ENCODE measurements around the gene FILIP1L.

The FILIP1L gene

GRCh38 chr3:99947356-99947755 lies 166.9 kb downstream of the FILIP1L start:
- no peak for DNase-seq

GRCh38 chr3:99945328-99945995 lies 168.8 kb downstream of the FILIP1L start:
- no peak for DNase-seq

GRCh38 chr3:99943931-99944761 lies 170.2 kb downstream of the FILIP1L start:
- DNase-seq, result no peak

GRCh38 chr3:99941211-99941610 lies 173.1 kb downstream of the FILIP1L start:
- DNase-seq, result no peak

DNA sequence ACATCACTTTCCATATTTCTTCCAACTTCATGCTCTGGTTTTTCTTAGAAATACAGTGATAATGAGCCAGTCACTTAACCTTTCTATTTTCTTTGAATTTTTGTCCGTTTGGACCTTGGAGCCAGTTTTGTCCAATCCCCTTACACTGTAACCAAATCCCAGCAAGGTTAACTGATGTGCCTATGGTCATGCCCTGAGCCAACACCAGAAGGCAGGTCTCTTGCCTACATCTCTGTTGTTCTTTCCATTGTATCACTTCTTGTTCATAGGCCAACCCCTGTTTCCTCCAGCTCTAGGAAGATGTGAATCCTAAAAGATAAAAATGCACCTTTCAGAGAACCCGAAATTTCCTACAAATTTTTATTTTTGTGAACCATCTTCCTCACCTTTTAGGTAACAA lies 174.0 kb downstream of the FILIP1L start:
- no peak for DNase-seq

DNA sequence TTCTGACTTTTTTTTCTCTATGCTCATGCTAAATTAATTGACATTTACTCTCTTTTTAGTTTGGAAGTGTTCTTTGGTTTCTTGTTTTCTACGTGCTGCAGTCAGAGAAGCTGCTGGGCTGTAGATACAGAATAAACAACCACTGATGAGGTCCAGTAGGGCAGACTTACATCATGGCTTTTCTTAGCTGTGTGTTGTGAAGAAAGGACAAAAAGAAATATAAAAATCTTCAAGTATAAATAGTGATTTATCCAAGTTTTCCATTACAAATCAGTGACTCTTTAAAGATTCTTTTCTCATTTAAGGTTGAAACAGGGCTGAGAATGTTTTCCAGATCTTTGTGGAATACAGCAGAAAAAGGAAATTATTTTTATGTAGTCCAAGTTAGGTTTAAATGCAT lies 174.4 kb downstream of the FILIP1L start:
- no peak for DNase-seq

GRCh38 chr3:99938270-99938911 lies 175.9 kb downstream of the FILIP1L start:
- DNase-seq, result no peak

GRCh38 chr3:99934975-99935797 lies 179.1 kb downstream of the FILIP1L start:
- DNase-seq, result no peak

DNA sequence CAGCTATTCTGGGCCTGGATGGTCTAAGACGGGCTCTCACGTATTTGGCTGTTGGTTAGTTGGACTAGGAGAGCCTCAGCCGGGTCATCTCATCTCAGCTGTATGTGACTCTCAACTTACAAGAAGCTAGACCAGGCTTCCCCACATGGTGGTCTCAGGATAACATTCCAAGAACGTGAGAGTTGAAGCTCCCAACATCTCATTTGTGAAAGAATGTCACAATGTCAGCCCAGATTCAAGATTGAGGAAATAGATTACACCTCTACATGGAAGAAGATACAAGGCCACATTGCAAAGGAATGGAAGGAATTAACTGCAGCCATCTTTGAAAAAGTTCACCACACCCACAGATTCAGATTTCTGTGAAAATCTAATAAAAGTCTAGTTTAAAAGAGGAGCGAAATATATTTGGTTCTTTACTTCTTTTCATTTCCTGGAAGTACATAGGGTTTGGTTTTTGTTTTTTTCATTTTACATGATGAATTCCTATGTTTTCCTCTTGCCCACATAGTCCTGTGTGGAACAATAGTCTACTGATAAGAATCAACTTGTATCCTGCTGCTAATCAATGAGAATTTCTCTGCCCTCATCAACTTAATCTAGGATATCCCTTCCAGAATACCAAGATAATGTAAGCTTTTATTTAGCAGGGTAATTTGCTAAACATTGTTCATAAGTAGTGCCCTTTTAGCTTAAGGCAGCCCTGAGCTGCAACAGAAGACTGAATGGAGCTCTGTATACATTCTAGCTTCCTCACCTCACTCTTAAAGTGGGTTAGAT lies 180.1 kb downstream of the FILIP1L start:
- DNase-seq, result no peak

GRCh38 chr3:99931059-99931458 lies 183.2 kb downstream of the FILIP1L start:
- no peak for DNase-seq

GRCh38 chr3:99929745-99930139 lies 184.6 kb downstream of the FILIP1L start:
- no peak for DNase-seq

GRCh38 chr3:99928771-99929744 lies 185.2 kb downstream of the FILIP1L start:
- no peak for DNase-seq

- DNase-seq, result no peak
Observed at GRCh38 chr3:99927671-99928457, 186.4 kb downstream of the FILIP1L start.

- DNase-seq, result no peak
Observed at GRCh38 chr3:99925584-99926230, 188.6 kb downstream of the FILIP1L start.

DNA sequence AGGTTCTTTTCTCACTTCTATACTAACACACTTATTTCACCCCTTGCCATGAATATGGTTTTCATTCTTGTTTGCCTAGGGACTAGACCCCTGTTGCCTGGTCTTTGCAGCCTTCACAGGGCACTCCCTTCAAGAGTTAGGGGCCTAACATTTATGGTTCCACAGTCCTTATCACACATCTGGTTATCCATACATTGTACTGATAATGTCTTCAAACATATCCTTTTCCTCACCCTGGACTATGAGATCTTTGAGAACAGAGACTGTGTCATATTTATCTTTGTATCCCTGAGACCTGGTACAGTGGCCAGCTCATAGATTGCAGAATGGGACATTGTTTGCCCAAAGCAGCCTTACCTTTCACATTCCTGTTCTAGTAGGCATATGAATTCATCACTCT lies 190.4 kb downstream of the FILIP1L start:
- DNase-seq, result no peak

DNA sequence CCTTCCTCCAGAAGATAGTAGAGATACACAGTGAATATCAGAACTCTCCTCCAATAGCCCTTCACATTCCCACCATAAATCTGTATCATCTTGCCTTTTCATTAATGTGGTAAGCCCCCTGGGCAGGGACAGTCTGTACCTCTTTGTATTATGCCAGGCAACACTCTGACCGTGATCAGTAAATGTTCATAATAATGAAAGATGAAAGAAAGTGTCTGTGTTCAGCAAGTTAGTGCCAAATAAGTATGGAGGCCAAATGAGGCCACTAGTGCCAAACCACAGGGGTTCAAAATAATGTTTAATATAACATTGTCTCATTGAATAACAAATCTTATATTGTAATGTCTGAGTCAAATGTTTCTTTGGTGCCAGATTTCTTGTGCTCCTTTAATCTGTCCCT lies 192.3 kb downstream of the FILIP1L start:
- no peak for DNase-seq

DNA sequence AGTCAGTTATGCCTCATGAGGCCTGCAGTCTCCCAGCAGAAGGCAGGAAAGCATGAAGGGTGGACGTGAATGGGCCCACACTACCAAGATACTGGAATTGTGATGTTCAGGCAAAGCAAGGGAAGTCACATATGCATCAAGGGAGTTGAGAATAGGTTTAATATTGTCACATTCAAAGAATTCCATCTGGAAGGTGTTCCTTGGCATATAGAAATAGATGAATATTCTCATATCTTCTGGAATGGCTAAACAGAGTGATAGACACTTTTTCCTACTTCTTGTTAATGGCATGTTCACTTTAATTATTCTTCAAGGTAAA lies 193.0 kb downstream of the FILIP1L start:
- no peak for DNase-seq

- DNase-seq, result no peak
Observed at GRCh38 chr3:99920481-99921376, 193.6 kb downstream of the FILIP1L start.

DNA sequence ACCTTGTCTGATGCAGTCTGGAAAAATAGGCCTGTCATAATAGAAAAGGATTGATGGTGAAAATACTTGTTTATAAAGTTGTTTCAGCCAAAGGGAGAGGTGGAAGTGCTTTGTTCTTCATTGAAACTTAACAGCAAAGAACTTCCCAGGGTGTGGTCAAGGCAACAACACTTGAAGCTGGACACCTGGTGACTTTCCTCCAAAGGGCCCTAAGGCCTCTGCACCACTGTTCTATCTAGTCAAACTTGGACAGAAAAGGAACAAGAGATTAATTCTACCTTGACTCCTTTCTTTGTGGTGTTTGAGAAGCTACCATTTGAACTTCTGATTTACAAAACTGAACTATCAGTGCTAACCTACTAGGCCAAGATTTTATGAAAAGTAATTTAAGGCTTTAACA lies 194.6 kb downstream of the FILIP1L start:
- DNase-seq, result no peak

Data from activated CD4-positive, alpha-beta T cell treated with anti-CD3 and anti-CD28 coated beads for 48 hours (primary cell).